Left kidney (tissue), 2 donors: Measurements from ENCODE around the gene CCL4. TPM values are rescaled to one million over a fixed set of nuclear protein-coding genes. Genes with fewer than 3 reads are reported as not detected.
"Not testable (repeated sequence)": the region's sequence is repeated elsewhere in the genome, so short reads cannot be mapped to it uniquely, and the experiment has no call there.

Source experiments
- DNase-seq: peaks from one replicate; pipeline ENCODE4 v3.0.0-alpha.2; 2013
- polyA plus RNA-seq: library from polyadenylated mRNA; unstranded; fragments of 120-200 nt; gene quantifications from one replicate; pipeline ENCODE4 v1.2.1, GENCODE V29; 2013; ENCODE audit not compliant: insufficient read length

CCL4 gene
- polyA plus RNA-seq, 1 donor, result 1.7 TPM

DNA sequence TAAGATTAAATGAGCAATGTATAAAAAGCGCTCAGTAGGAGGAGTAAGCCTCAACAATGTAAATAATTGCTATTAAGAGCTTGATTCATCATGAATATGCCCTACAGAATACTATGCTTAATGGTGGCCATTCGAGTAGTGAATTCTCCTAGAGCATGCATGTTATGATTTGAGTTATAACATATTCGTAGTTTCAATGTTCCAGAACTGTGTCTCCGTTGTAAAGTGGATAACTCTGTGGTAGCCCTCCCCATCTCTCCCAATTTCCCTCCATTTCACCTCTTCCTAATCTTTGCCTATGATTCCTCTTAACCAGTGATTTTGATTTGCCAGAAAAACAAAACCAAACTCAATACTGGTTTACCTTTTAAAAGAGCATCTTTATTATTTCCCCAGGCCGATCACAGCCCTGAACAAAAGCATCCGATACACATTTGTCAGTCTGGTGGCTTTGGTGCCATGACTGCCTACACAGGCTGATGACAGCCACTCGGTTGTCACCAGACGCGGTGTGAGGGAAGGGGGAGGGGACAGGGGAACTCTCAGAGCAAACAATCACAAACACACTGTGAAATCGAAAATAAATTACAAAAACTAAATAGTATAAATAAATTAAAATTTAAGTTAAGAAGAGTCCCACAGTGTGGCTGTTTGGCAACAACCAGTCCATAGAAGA, 15.6 kb upstream of the CCL4 start:
- DNase-seq, result not testable (repeated sequence)

GRCh38 chr17:36088670-36089338, 14.8 kb upstream of the CCL4 start:
- no peak for DNase-seq

DNA sequence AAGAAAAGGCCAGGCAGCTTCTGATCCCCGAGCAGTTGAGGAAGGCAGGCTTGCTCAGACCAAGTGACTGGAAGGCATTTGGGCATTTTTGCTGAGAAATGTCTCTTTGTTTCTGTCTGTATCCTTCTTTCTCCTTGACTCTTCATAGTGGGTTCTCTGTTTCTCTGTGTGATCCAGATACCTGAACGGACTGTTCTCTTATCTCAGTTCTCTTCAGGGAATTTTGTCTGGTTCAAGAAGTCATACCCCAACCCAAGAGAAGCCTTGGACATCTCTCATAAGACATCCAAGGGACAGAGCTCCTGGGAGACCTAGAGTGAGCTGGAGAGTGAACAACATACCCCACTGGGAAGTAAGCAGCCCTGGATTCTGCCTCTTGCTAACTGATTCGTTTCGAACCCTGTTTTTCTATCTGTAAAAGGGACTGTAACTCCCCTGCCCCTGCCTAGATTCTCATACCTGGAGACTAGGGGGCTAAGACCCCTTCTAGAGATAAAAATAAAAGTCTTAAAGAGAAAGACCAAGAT, 14.2 kb upstream of the CCL4 start:
- no peak for DNase-seq

DNA sequence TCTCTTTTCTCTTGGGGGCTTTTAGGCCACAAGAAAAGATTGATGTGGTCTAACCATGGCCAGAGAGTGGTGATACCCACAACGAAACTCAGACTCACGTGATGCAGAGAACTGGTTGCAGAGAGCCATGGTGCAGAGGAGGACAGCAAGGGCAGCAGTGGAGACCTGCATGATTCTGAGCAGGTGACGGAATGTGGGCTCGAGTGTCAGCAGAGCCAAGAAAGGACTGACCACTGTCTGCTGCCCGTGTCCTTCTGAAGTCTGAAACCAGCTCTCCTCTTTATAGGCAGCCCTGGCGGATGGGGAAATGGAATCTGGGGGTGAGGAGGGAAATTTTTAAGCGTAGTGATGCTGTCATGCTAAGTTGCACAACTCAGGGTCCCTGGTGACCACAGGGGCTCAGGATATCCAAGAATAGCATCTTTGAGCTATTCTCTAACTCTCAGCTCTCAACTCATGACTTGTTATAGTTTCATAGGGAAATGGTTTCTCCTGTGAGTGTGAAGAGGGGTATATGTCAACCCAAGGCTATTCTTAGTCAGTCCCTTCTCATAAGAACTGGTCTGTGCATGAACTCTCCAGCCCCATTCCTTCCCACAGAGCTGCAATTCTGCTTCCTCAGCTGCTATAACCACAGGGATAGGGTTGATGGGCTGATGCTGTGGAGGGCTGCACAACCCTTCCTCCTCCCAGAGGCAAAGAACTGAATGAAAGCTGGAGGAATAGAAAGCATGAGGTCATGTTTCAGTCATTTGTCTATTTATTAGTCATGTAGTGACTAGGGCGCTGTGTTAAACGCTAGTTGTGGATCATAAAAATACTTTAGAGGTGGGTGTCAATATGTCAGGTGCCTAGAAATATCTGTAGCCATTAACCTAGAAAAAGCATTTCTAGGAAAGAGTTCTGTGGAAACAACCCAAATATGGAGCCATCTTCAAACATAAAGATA, 13.5 kb upstream of the CCL4 start, which contains the start of gene CCL3:
Gene CCL3 (minus strand): TSS at position 256 of the 949 bp plus-strand sequence. CDS start 85 bp downstream, at position 171.
- no peak for DNase-seq

GRCh38 chr17:36092230-36092629, 11.4 kb upstream of the CCL4 start:
- no peak for DNase-seq

DNA sequence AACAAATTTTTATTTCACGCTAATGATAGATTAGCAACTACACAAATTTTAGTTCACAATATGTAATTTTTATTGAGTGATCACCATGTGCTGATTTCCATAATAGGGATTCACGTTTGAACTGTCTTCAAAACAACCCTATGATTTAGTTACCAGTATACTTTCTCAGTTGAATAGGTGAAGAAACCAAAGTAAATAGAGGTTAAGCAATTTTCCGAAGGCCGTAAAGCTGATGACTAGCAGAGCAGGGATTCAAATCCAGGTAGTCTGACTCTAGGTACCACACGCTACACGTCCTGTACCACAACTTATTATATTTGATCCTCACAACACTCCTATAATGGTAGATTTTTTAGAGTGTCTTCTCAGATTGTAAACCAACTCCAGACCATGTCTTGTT, 10.9 kb upstream of the CCL4 start:
- not testable (repeated sequence) for DNase-seq

GRCh38 chr17:36094232-36094631, 9.4 kb upstream of the CCL4 start:
- DNase-seq, result no peak

DNA sequence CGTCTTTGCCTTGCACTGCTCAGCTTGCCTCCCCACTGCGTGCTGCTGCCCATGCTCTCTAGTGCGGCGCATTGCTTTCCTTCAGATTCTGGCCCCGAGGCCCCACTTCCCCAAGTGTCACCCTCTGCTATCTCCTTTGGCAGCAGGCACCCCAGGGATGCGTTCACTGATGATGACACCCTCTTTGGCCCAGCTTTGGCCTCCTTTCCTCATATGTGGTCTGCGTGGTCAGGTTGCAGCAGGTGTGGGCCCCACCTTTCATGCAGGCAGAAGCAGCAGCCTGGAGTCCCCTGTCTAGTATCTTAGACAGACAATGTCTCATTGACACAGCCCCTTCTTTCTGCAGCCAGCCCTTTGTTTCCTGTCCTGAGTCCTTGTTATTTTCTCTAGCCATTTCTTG, 8.9 kb upstream of the CCL4 start:
- no peak for DNase-seq

DNA sequence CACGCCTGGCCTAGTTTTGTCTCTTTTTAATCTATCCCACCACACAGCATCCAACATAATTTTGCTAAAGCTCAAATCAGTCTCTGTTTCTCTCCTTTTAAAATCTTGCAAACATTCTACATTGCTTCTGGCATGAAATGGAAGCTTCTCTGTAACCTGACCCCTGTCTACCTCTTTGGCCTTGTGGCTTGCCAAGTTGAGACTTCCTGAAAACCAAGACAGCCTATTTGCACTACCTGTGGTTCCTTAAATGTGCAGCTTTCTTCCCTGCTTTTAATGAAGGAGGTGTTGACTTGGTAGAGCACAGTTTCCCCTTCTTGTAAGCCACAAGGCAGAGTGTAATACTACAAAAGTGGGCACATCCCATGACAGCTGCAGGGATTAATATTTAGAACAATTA, 7.6 kb upstream of the CCL4 start:
- no peak for DNase-seq

DNA sequence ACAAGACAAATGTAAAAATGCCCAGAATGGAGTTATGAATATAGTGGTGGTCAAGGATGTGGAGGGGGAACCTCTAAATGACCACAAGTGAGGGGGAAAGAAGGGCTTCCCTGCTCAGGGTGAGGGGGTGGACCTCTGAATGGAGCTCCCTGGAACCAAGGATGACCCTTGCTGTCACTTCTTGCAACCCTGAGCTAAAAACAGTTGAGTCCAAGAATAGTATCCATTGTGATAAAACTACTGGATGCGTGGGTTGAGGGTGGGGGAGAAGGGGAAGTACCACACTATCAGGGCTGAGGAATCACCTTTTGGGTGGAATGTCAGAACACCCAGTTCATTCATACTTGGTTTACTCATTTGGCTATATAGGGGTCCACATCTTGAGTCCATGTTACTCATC, 4.6 kb upstream of the CCL4 start:
- DNase-seq, result not testable (repeated sequence)

GRCh38 chr17:36104246-36104645, 619 bp downstream of the CCL4 start:
- not testable (repeated sequence) for DNase-seq

DNA sequence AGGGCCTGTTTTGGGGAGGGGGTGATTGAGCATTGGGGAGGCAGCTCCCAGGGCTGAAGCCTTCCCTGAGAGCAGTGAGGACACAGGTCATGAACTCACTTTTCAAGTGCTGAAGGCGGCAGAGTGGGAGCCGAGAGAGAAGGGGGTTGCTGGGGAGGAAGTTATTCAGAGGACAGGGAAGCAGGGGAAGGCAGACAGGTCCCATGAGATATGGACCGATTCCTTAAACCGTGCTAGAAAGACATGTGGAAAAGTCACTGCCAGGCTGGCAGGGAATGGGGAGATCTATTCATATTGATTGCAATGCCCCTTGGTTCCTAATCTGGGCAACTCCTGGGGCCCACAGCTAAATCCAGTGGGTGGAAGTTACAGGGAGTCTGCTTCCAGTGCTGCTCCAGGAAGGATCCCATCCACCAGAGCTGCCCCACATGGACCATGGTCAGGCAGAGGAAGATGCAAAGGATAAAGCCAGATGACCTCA, 1.1 kb downstream of the CCL4 start:
- no peak for DNase-seq

GRCh38 chr17:36105781-36106492, 2.3 kb downstream of the CCL4 start:
- no peak for DNase-seq

DNA sequence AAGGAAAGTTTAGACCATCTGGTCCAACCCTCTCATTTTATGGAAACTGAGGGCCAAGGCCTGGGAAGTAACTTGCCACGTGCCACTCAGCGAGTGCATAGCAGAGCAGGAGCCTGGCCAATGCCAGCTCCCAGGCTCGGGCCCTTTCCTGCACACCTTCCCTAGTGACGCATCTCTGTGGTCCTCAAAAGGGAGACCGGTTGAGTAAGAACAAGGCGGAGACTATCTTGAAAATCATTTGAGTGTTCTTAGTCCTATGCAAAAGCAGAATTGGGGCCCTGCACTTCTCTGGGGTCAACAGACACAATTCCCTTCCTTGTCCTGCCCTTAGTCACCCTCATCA, 2.8 kb downstream of the CCL4 start:
- DNase-seq, result no peak

- no peak for DNase-seq
These were observed 4.0 kb downstream of the CCL4 start for GRCh38 chr17:36107660-36108059.

DNA sequence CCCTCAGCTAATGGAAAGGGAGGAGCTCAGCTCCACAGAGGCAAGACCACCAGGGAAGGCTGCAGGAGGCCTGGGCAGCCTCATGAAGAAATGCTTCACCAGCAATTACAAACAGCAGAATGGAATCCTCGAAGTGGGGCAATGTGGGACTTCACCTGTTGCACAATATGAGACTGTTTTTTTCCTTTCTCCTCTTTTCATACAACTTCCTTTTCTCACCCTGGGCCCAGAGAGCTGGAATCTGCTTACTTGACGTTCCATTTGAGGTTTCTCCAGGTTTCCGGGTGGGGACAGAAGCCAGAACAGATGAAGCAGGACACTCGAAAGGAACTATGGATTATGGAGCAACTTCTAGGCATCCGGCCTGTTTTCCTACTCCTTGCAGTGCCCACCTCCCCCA, 4.6 kb downstream of the CCL4 start:
- not testable (repeated sequence) for DNase-seq

GRCh38 chr17:36111068-36111490, 7.5 kb downstream of the CCL4 start:
- DNase-seq, result no peak

GRCh38 chr17:36112572-36112971, 8.9 kb downstream of the CCL4 start:
- no peak for DNase-seq

GRCh38 chr17:36113131-36113530, 9.5 kb downstream of the CCL4 start:
- DNase-seq, result not testable (repeated sequence)

DNA sequence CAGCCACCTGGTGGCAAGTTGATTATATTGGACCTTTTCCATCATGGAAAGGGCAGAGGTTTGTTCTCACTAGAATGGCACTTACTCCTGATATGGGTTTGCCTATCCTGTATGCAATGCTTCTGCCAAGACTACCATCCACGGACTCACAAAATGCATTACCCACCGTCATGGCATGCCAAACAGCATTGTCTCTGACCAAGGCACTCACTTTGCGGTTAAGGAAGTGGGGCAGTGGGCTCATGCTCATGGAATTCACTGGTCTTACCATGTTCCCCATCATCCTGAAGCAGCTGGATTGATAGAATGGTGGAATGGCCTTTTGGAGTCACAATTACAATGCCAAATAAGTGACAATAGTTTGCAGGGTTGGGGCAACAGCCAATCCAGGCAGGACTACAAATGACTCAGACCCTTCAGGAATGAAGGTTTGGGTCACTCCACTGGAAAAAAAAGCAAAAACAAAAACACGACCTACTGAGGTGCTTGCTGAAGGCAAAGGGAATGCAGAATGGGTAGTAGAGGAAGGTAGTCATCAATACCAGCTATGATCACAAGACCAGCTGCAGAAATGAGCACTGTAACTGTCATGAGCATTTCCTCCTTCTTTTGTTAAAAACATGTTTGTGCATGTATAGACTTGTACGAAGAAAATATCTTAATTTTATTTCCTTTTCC, 11.5 kb downstream of the CCL4 start:
- not testable (repeated sequence) for DNase-seq

DNA sequence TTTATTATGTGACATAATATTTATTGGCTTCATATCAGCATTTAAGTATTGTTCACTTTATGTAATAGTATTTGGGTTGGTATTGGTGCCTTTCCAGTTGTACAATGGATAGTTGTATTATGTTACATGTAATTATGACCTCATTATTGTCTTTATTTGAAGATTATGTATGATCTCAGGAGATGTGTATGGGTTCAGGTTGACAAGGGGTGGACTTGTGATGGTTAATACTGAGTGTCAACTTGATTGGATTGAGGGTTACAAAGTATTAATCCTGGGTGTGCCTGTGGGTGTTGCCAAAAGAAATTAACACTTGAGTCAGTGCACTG, 12.0 kb downstream of the CCL4 start:
- not testable (repeated sequence) for DNase-seq
